ENCODE measurements around the gene NPAS2.

NPAS2 gene

GRCh38 chr2:100948942-100949811 lies 129.2 kb downstream of the NPAS2 start:
- no peaks in the 10 kb centered on the region for H4K20me1 ChIP-seq (ENCODE audit: insufficient read depth, low read length)
- no peaks in the 10 kb centered on the region for H3K79me2 ChIP-seq (ENCODE audit: low read length)
- no peak overlapping the region for H3K4me2 ChIP-seq (ENCODE audit: low read length)
- H3K27ac ChIP-seq (ENCODE audit: low read length), result no peak overlapping the region
- H3K4me1 ChIP-seq (ENCODE audit: low read length), result no peaks in the 10 kb centered on the region
- no peak overlapping the region for H3K9ac ChIP-seq (ENCODE audit: low read length)
- peaks cover 14% of the 10 kb centered on the region; the same call in 1 of the 2 replicates for H3K27me3 ChIP-seq (ENCODE audit: low read depth, low read length)
- TF ChIP-seq, protein P1, sequence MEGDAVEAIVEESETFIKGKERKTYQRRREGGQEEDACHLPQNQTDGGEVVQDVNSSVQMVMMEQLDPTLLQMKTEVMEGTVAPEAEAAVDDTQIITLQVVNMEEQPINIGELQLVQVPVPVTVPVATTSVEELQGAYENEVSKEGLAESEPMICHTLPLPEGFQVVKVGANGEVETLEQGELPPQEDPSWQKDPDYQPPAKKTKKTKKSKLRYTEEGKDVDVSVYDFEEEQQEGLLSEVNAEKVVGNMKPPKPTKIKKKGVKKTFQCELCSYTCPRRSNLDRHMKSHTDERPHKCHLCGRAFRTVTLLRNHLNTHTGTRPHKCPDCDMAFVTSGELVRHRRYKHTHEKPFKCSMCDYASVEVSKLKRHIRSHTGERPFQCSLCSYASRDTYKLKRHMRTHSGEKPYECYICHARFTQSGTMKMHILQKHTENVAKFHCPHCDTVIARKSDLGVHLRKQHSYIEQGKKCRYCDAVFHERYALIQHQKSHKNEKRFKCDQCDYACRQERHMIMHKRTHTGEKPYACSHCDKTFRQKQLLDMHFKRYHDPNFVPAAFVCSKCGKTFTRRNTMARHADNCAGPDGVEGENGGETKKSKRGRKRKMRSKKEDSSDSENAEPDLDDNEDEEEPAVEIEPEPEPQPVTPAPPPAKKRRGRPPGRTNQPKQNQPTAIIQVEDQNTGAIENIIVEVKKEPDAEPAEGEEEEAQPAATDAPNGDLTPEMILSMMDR (IDR thresholded peaks at IDR 0.05; ENCODE audit: low read depth, low read length), result no peak
- TF ChIP-seq EZH2phosphoT487 (IDR thresholded peaks at IDR 0.05; ENCODE audit: low read depth), result no peak
- no peaks in the 10 kb centered on the region for H3K9me3 ChIP-seq (ENCODE audit: insufficient read depth, low read length)
- no peaks in the 10 kb centered on the region for H3K36me3 ChIP-seq (replicated peaks; ENCODE audit: low read depth, low read length)
- H2AFZ ChIP-seq (ENCODE audit: low read depth, low read length), result no peak overlapping the region
- no peak overlapping the region for H3K4me3 ChIP-seq (ENCODE audit: low read length)

GRCh38 chr2:100952512-100952911 lies 132.6 kb downstream of the NPAS2 start:
- TF ChIP-seq, protein P1 (IDR thresholded peaks at IDR 0.05; ENCODE audit: low read depth, low read length), result no peak
- no peak for TF ChIP-seq EZH2phosphoT487 (IDR thresholded peaks at IDR 0.05; ENCODE audit: low read depth)
- no peak overlapping the region for H3K4me2 ChIP-seq (ENCODE audit: low read length)
- H3K36me3 ChIP-seq (replicated peaks; ENCODE audit: low read depth, low read length), result no peaks in the 10 kb centered on the region
- H2AFZ ChIP-seq (ENCODE audit: low read depth, low read length), result no peak overlapping the region
- H3K79me2 ChIP-seq (ENCODE audit: low read length), result no peaks in the 10 kb centered on the region
- H3K9ac ChIP-seq (ENCODE audit: low read length), result no peak overlapping the region
- H3K27ac ChIP-seq (ENCODE audit: low read length), result no peak overlapping the region
- H4K20me1 ChIP-seq (ENCODE audit: insufficient read depth, low read length), result no peaks in the 10 kb centered on the region
- H3K9me3 ChIP-seq (ENCODE audit: insufficient read depth, low read length), result no peaks in the 10 kb centered on the region
- H3K4me3 ChIP-seq (ENCODE audit: low read length), result no peak overlapping the region
- H3K27me3 ChIP-seq (ENCODE audit: low read depth, low read length), result peaks cover 7% of the 10 kb centered on the region; the same call in 1 of the 2 replicates
- H3K4me1 ChIP-seq (ENCODE audit: low read length), result no peaks in the 10 kb centered on the region

DNA sequence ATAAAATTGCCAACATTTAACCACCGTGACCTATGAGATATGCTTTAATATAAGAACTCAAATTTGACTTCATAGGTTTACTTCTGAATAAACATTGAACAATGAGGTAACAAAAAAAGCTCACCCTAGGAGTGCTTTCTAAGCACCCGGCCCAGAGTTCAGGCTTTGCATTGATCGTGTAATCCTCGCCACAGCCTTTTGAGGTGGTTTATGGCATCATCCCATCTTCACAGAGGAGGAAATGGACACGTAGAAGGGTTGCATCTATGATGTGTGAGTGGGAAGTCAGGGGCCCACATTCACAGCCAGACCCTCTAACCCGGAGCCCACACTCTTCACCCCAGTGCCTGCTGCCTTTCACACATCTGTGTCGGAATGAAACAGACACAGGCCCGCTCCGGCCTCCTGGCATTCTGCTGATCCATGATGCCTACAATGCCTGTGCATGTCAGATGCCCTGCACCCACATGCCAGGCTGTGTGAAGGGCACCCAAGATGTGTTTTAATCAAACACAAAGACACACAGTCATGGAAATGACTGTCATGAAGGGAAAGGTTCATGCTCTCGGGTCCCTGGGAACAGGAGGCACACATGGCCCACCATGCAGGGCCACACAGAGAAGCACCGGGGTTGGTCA lies 133.6 kb downstream of the NPAS2 start:
- H3K9me3 ChIP-seq (ENCODE audit: insufficient read depth, low read length), result no peaks in the 10 kb centered on the region
- H2AFZ ChIP-seq (ENCODE audit: low read depth, low read length), result no peak overlapping the region; the same call in 1 of the 2 replicates
- 0 out of 2 replicates have a peak, but pooled peaks cover 1% of the 10 kb centered on the region for H3K27me3 ChIP-seq (ENCODE audit: low read depth, low read length)
- H3K36me3 ChIP-seq (replicated peaks; ENCODE audit: low read depth, low read length), result no peaks in the 10 kb centered on the region
- no peak overlapping the region for H3K4me2 ChIP-seq (ENCODE audit: low read length)
- TF ChIP-seq, protein P1 (IDR thresholded peaks at IDR 0.05; ENCODE audit: low read depth, low read length), result no peak
- TF ChIP-seq EZH2phosphoT487 (IDR thresholded peaks at IDR 0.05; ENCODE audit: low read depth), result no peak
- no peak overlapping the region for H3K27ac ChIP-seq (ENCODE audit: low read length)
- no peaks in the 10 kb centered on the region for H4K20me1 ChIP-seq (ENCODE audit: insufficient read depth, low read length)
- H3K4me3 ChIP-seq (ENCODE audit: low read length), result no peak overlapping the region
- no peaks in the 10 kb centered on the region for H3K4me1 ChIP-seq (ENCODE audit: low read length)
- H3K79me2 ChIP-seq (ENCODE audit: low read length), result no peaks in the 10 kb centered on the region
- H3K9ac ChIP-seq (ENCODE audit: low read length), result no peak overlapping the region

- H3K36me3 ChIP-seq (replicated peaks; ENCODE audit: low read depth, low read length), result no peaks in the 10 kb centered on the region
- no peaks in the 10 kb centered on the region for H3K4me1 ChIP-seq (ENCODE audit: low read length)
- no peak overlapping the region for H3K27ac ChIP-seq (ENCODE audit: low read length)
- 0 out of 2 replicates have a peak, but pooled peaks cover 4% of the 10 kb centered on the region for H3K27me3 ChIP-seq (ENCODE audit: low read depth, low read length)
- H3K79me2 ChIP-seq (ENCODE audit: low read length), result no peaks in the 10 kb centered on the region
- H3K9ac ChIP-seq (ENCODE audit: low read length), result no peak overlapping the region
- TF ChIP-seq, protein P1 (IDR thresholded peaks at IDR 0.05; ENCODE audit: low read depth, low read length), result no peak
- H4K20me1 ChIP-seq (ENCODE audit: insufficient read depth, low read length), result no peaks in the 10 kb centered on the region
- H3K9me3 ChIP-seq (ENCODE audit: insufficient read depth, low read length), result no peaks in the 10 kb centered on the region
- no peak overlapping the region; the same call in 1 of the 2 replicates for H2AFZ ChIP-seq (ENCODE audit: low read depth, low read length)
- H3K4me3 ChIP-seq (ENCODE audit: low read length), result no peak overlapping the region
- no peak overlapping the region for H3K4me2 ChIP-seq (ENCODE audit: low read length)
Observed at GRCh38 chr2:100954044-100954420, 134.1 kb downstream of the NPAS2 start.
